ENCODE measurements around the gene CENPT. TPM values are rescaled to one million over a fixed set of nuclear protein-coding genes. Genes with fewer than 3 reads are reported as not detected.

CENPT gene
- total RNA-seq, result 10.3 and 10.9 TPM in 2 replicates

- DNase-seq (ENCODE audit: low read depth) (peak; percentile 87), FAIRE-seq (no peak)
- Histone ChIP-seq H3K4me3 (ENCODE audit: low read depth, low read length) (peak within 1 kb of the TSS; percentile 93), H3K27me3 (ENCODE audit: control insufficient read depth, insufficient read depth, low read length) (no peaks in the 10 kb centered on the region), H3K36me3 (ENCODE audit: control insufficient read depth, insufficient read depth, low read length) (peaks cover 5% of the 10 kb centered on the region)
- no peak for TF ChIP-seq CTCF (IDR thresholded peaks at IDR 0.05; ENCODE audit: insufficient read depth, low read length, severe bottlenecking)
Observed at GRCh38 chr16:67847064-67847861, at the start of gene CENPT. Gene CENPT, minus strand, starts transcription at chr16:67847693. Its CDS starts 13,834 bp downstream, at chr16:67833859.

- DNase-seq (ENCODE audit: low read depth) (no peak), FAIRE-seq (no peak)
- H3K27me3 ChIP-seq (ENCODE audit: control insufficient read depth, insufficient read depth, low read length), result no peaks in the 10 kb centered on the region
- TF ChIP-seq CTCF (IDR thresholded peaks at IDR 0.05; ENCODE audit: insufficient read depth, low read length, severe bottlenecking), result no peak
- no peak overlapping the region for H3K4me3 ChIP-seq (ENCODE audit: low read depth, low read length)
- H3K36me3 ChIP-seq (ENCODE audit: control insufficient read depth, insufficient read depth, low read length), result peaks cover 7% of the 10 kb centered on the region
Observed at GRCh38 chr16:67897231-67897630, 49.7 kb upstream of the CENPT start.

- Histone ChIP-seq H3K36me3 (ENCODE audit: control insufficient read depth, insufficient read depth, low read length) (peaks cover 2% of the 10 kb centered on the region), H3K27me3 (ENCODE audit: control insufficient read depth, insufficient read depth, low read length) (no peaks in the 10 kb centered on the region), H3K4me3 (ENCODE audit: low read depth, low read length) (peak overlapping the region; percentile 98)
- no peak for TF ChIP-seq CTCF (IDR thresholded peaks at IDR 0.05; ENCODE audit: insufficient read depth, low read length, severe bottlenecking)
- no peak for FAIRE-seq
- DNase-seq (ENCODE audit: low read depth), result no peak
Observed at GRCh38 chr16:67893743-67894399, 46.4 kb upstream of the CENPT start.

GRCh38 chr16:67892899-67893742 lies 45.6 kb upstream of the CENPT start, which contains the start of gene PSKH1:
Gene PSKH1, plus strand, starts transcription at chr16:67893254. Its CDS starts 15,496 bp downstream, at chr16:67908750.
- TF ChIP-seq CTCF (IDR thresholded peaks at IDR 0.05; ENCODE audit: insufficient read depth, low read length, severe bottlenecking), result no peak
- peak; percentile 82 for DNase-seq (ENCODE audit: low read depth)
- FAIRE-seq, result no peak
- H3K36me3 ChIP-seq (ENCODE audit: control insufficient read depth, insufficient read depth, low read length), result peaks cover 2% of the 10 kb centered on the region
- no peaks in the 10 kb centered on the region for H3K27me3 ChIP-seq (ENCODE audit: control insufficient read depth, insufficient read depth, low read length)
- H3K4me3 ChIP-seq (ENCODE audit: low read depth, low read length), result peak within 1 kb of the TSS; percentile 98

- H3K27me3 ChIP-seq (ENCODE audit: control insufficient read depth, insufficient read depth, low read length), result no peaks in the 10 kb centered on the region
- peaks cover 2% of the 10 kb centered on the region for H3K36me3 ChIP-seq (ENCODE audit: control insufficient read depth, insufficient read depth, low read length)
- no peak for DNase-seq (ENCODE audit: low read depth)
- FAIRE-seq, result no peak
- no peak for TF ChIP-seq CTCF (IDR thresholded peaks at IDR 0.05; ENCODE audit: insufficient read depth, low read length, severe bottlenecking)
- no peak overlapping the region for H3K4me3 ChIP-seq (ENCODE audit: low read depth, low read length)
Observed at GRCh38 chr16:67892375-67892774, 44.9 kb upstream of the CENPT start.

All from bronchial epithelial cell (primary cell).